HG02610 (cell line): Measurements from ENCODE around the gene RNF227.
A peak's percentile ranks its signal among the peaks of the same experiment; 100 is the strongest.

Experiments used
- ATAC-seq: cut with Tn5 transposase; IDR thresholded peaks from one replicate; pipeline ENCODE4 v1.9.1; 2021; ENCODE audit warnings: mild to moderate bottlenecking, moderate library complexity; ENCODE audit not compliant: unreplicated experiment

RNF227 gene

GRCh38 chr17:7889166-7889955 lies 26.7 kb downstream of the RNF227 start:
- no peak for ATAC-seq

DNA sequence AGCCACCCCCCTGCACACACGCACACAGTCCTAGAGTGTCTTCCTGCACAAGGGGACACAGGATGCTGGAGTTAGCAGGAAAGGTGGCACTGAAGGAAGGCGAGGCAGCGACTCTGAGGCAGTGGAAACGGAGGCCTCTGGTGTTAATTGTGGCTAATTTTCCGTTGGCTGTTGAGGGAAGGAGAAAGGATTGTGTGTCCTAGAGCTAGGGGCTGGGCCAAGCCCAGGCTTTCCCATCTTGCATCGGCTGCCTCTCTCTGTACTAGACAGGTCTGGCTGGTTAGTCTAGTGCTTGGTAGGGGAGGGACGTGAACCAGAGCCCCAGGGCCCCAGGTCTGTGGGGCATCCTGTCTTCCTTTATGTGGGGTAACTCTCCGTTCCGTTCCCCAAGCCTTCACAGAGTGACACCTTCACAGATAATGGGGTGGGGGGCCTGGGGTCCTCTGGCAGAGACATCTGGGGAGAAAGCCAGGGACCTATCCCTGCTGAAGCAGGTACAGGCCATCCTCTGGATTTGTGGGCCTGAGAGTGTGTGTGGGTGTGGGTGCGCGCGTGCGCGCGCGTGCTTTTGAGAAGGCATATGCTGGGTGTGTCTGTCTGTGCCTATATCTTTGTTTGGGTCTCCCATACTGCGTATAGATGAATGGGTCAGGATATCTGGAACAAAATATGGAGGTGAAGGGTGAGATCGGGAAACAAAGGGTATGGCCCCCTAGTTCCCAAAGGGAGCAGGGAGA lies 27.7 kb downstream of the RNF227 start, which contains the start of gene CHD3:
CHD3 (plus strand) TSS at position 606 of the 737 bp plus-strand sequence. CDS start 212 bp downstream, outside the sequence.
- peak; percentile 4 for ATAC-seq

- peak; percentile 58 for ATAC-seq
Observed at GRCh38 chr17:7887482-7888183, 28.5 kb downstream of the RNF227 start.

GRCh38 chr17:7887038-7887481 lies 29.0 kb downstream of the RNF227 start:
- ATAC-seq: no peak

- ATAC-seq: no peak
Observed at GRCh38 chr17:7886227-7887037, 29.7 kb downstream of the RNF227 start.

- no peak for ATAC-seq
Observed at GRCh38 chr17:7885367-7886226, 30.5 kb downstream of the RNF227 start.

- no peak for ATAC-seq
Observed at GRCh38 chr17:7884581-7885366, 31.3 kb downstream of the RNF227 start.

DNA sequence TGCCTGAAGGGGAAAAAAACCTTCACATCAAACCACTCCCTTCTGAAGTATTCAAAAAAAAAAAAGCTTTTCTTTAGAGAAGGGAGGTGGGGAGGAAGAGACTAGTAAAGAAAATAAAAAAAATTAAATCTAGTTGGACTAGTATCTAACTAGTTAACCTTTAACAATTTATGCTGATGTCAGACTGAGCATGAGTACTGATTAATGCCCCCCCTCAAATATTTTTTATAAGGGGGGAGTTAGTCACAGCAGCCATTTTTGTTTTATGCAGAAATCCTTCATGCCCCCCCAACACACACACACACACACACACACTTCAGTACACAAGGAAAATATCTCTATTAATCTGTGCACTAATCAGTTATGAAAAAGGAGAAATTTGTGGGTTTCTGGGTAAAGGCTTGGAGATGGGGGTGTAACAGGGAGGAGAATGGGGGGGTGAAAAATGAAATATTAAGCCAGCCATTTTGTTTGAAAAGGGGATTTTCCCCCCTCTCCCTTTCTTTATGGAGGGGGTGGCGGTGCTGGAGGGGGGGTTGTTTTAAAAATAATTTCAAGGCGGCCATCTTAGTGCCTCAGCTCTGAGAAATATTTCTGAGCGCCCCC lies 32.2 kb downstream of the RNF227 start:
- ATAC-seq: no peak

DNA sequence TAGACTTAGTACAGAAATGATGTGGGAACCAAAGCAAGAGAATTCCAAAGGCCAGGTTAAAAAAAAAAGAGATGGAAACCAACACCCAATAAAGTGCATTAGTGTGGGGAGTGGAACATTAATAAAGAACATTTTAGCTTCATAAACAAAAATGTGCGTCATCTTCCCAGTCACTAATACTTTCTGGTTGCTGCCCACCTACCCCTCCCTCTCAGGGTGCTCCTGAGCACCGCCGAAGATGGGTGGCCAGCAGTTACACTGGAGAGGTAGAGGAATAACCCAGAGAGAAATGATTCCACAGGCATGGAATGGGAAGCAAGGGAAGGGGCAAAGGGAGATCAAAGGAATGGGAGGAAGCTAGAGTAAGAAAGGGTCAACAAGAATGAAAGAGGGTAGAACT lies 33.5 kb downstream of the RNF227 start:
- no peak for ATAC-seq

DNA sequence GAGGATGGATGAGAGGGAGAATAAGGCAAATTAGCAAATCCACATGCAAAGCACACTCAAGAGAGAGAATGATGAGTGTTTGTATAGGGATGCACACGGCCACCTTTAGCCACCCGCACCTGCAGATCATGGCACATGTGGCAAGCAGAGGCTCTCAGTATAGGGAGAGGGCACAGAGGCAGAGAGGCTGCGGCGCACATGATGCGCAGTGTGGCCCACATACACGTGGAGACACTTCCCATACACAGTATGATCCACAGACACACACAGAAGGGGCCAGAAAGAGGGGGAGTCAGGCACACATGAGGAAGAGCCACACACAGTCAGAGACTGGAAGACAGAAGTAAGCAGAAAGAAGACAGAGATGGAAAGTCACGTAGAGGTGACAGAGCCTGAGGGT lies 34.0 kb downstream of the RNF227 start:
- ATAC-seq: no peak

DNA sequence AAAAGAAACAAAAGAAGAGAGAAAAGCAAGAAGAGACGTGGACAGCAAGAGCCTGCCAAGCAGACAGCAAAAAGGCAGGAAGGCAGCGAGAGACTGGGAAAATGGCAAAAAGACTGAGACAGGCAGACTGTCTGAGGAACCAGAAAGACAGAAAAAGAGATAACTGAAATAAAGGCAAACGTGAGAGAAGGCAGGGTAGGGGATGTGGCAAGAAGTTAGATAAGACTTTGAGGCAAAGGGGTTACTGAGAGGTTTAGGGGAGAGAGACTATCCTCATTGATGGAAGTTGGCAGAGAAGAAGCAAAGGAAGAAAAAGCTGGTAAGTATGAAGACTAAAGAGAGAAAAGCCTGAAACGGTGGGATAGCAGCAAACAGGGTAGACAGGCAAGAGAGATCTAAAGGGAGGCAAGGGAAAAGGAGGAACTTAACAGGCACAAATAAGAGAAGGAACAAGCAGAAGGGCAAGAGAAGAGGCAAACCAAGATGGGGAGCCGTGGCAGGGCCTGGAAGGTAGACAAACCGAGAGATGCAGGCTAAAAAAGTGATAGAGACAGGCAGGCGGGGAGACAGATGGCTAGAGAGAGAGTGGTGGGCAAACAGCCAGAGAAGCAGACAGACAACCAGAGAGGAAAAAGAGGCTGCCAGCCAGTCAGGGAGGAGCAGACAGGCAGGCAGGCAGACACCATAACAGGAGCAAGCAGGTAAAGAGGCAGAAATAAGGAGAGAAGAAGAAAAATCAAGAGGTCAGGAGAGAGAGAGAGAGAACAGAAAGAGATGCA lies 34.6 kb downstream of the RNF227 start:
- ATAC-seq: no peak

GRCh38 chr17:7880076-7880868 lies 35.8 kb downstream of the RNF227 start:
- ATAC-seq: no peak

GRCh38 chr17:7878234-7878633 lies 37.9 kb downstream of the RNF227 start:
- no peak for ATAC-seq

- ATAC-seq: no peak
Observed at GRCh38 chr17:7875804-7876370, 40.2 kb downstream of the RNF227 start.

- no peak for ATAC-seq
Observed at GRCh38 chr17:7873051-7873450, 43.0 kb downstream of the RNF227 start.

GRCh38 chr17:7867881-7868329 lies 48.2 kb downstream of the RNF227 start:
- no peak for ATAC-seq
